Stomach smooth muscle (tissue), 2 donors: ENCODE data around the gene NPY.

ENCODE experiments used
- H3K27ac ChIP-seq: one replicate; pipeline ENCODE4 v1.7.0; 2013; ENCODE audit warnings: mild to moderate bottlenecking, low read length, inconsistent platforms
- H3K27me3 ChIP-seq, 2 donors: one replicate each; pipeline ENCODE4 v1.7.0; 2013; ENCODE audit warnings: low read length in 2 of 2; ENCODE audit not compliant: insufficient read depth in 2 of 2, control insufficient read depth in 1 of 2
- H3K36me3 ChIP-seq, 2 donors: one replicate each; pipeline ENCODE4 v1.7.0; 2013; ENCODE audit warnings: low read length in 2 of 2; ENCODE audit not compliant: control insufficient read depth in 2 of 2, insufficient read depth in 2 of 2
- H3K4me1 ChIP-seq: one replicate; pipeline ENCODE4 v1.7.0; 2013; ENCODE audit warnings: low read length; ENCODE audit not compliant: control insufficient read depth, insufficient read depth
- H3K4me3 ChIP-seq, 2 donors: one replicate each; pipeline ENCODE4 v1.7.0; 2013; ENCODE audit warnings: low read length in 2 of 2
- H3K9ac ChIP-seq, 2 donors: one replicate each; pipeline ENCODE4 v1.7.0; 2013; ENCODE audit warnings: low read length in 2 of 2, mild to moderate bottlenecking in 1 of 2
- H3K9me3 ChIP-seq, 2 donors: one replicate each; pipeline ENCODE4 v1.7.0; 2013; ENCODE audit warnings: low read length in 2 of 2; ENCODE audit not compliant: control insufficient read depth in 2 of 2
- donor health status: healthy.
- donor health status: Pancreatic carcinoma.

NPY gene

GRCh38 chr7:24283554-24283896 is 465 bp upstream of the NPY start:
- no peaks in the 10 kb centered on the region for H3K36me3 ChIP-seq

GRCh38 chr7:24284699-24285506 is 913 bp downstream of the NPY start:
- H3K27me3 ChIP-seq, result peaks cover 18 to 20% of the 10 kb centered on the region in 2 donors
- no peak overlapping the region for H3K9ac ChIP-seq
- no peaks in the 10 kb centered on the region for H3K9me3 ChIP-seq
- no peak overlapping the region for H3K4me3 ChIP-seq
- H3K4me1 ChIP-seq, result no peaks in the 10 kb centered on the region
- H3K27ac ChIP-seq, result no peak overlapping the region
- H3K36me3 ChIP-seq, result no peaks in the 10 kb centered on the region

More at GRCh38 chr7:24283554-24283896, 465 bp upstream of the NPY start:
- Histone ChIP-seq H3K9me3 (peaks cover 0 to 5% of the 10 kb centered on the region in 2 donors), H3K27ac (no peak overlapping the region), H3K4me1 (no peaks in the 10 kb centered on the region), H3K27me3 (peaks cover 18 to 20% of the 10 kb centered on the region in 2 donors), H3K4me3 (no peak overlapping the region), H3K9ac (no peak overlapping the region)

- Histone ChIP-seq H3K4me1 (no peaks in the 10 kb centered on the region), H3K27me3 (peaks cover under 1 to 10% of the 10 kb centered on the region in 2 donors), H3K4me3 (no peak overlapping the region), H3K27ac (no peak overlapping the region), H3K9ac (no peak overlapping the region), H3K9me3 (no peaks in the 10 kb centered on the region), H3K36me3 (no peaks in the 10 kb centered on the region)
Observed at GRCh38 chr7:24290004-24290641, 6.1 kb downstream of the NPY start.

- peaks cover 0 to 3% of the 10 kb centered on the region in 2 donors for H3K27me3 ChIP-seq
- no peaks in the 10 kb centered on the region for H3K9me3 ChIP-seq
- H3K9ac ChIP-seq, result no peak overlapping the region
- H3K4me3 ChIP-seq, result no peak overlapping the region
- H3K4me1 ChIP-seq, result no peaks in the 10 kb centered on the region
- H3K27ac ChIP-seq, result no peak overlapping the region
- H3K36me3 ChIP-seq, result no peaks in the 10 kb centered on the region
Observed at GRCh38 chr7:24291271-24291670, 7.3 kb downstream of the NPY start.

GRCh38 chr7:24297362-24297761 is 13.4 kb downstream of the NPY start:
- Histone ChIP-seq H3K9ac (no peak overlapping the region), H3K4me3 (no peak overlapping the region), H3K36me3 (no peaks in the 10 kb centered on the region), H3K4me1 (no peaks in the 10 kb centered on the region), H3K27ac (no peak overlapping the region), H3K9me3 (no peaks in the 10 kb centered on the region), H3K27me3 (no peaks in the 10 kb centered on the region)

GRCh38 chr7:24298696-24299095 is 14.7 kb downstream of the NPY start:
- no peaks in the 10 kb centered on the region for H3K9me3 ChIP-seq
- no peaks in the 10 kb centered on the region for H3K4me1 ChIP-seq
- no peak overlapping the region for H3K4me3 ChIP-seq
- no peaks in the 10 kb centered on the region for H3K27me3 ChIP-seq
- no peaks in the 10 kb centered on the region for H3K36me3 ChIP-seq
- H3K9ac ChIP-seq, result no peak overlapping the region
- no peak overlapping the region for H3K27ac ChIP-seq

- Histone ChIP-seq H3K9me3 (no peaks in the 10 kb centered on the region), H3K36me3 (no peaks in the 10 kb centered on the region), H3K27me3 (no peaks in the 10 kb centered on the region), H3K27ac (no peak overlapping the region), H3K4me1 (no peaks in the 10 kb centered on the region), H3K9ac (no peak overlapping the region), H3K4me3 (no peak overlapping the region)
Observed at GRCh38 chr7:24299192-24299591, 15.2 kb downstream of the NPY start.

- Histone ChIP-seq H3K9me3 (no peaks in the 10 kb centered on the region), H3K27me3 (no peaks in the 10 kb centered on the region), H3K36me3 (no peaks in the 10 kb centered on the region), H3K4me3 (no peak overlapping the region), H3K9ac (no peak overlapping the region), H3K4me1 (no peaks in the 10 kb centered on the region), H3K27ac (no peak overlapping the region)
Observed at GRCh38 chr7:24301703-24302102, 17.7 kb downstream of the NPY start.

GRCh38 chr7:24304494-24305095 is 20.6 kb downstream of the NPY start:
- Histone ChIP-seq H3K9me3 (no peaks in the 10 kb centered on the region), H3K27me3 (no peaks in the 10 kb centered on the region), H3K4me3 (no peak overlapping the region), H3K9ac (no peak overlapping the region), H3K27ac (no peak overlapping the region), H3K4me1 (no peaks in the 10 kb centered on the region), H3K36me3 (no peaks in the 10 kb centered on the region)

GRCh38 chr7:24307326-24307725 is 23.3 kb downstream of the NPY start:
- Histone ChIP-seq H3K27me3 (no peaks in the 10 kb centered on the region), H3K4me3 (no peak overlapping the region), H3K27ac (no peak overlapping the region), H3K4me1 (no peaks in the 10 kb centered on the region), H3K9me3 (no peaks in the 10 kb centered on the region), H3K36me3 (no peaks in the 10 kb centered on the region), H3K9ac (no peak overlapping the region)

- Histone ChIP-seq H3K4me1 (no peaks in the 10 kb centered on the region), H3K9ac (no peak overlapping the region), H3K4me3 (no peak overlapping the region), H3K27me3 (peaks cover 0 to 2% of the 10 kb centered on the region in 2 donors), H3K9me3 (no peaks in the 10 kb centered on the region), H3K27ac (no peak overlapping the region), H3K36me3 (no peaks in the 10 kb centered on the region)
Observed at GRCh38 chr7:24312588-24312987, 28.6 kb downstream of the NPY start.
